Astrocyte (in vitro differentiated cells and primary cell): Measurements from ENCODE around the gene MRNIP. TPM values are rescaled to one million over a fixed set of nuclear protein-coding genes. Genes with fewer than 3 reads are reported as not detected.

Experiments
- DNase-seq: peaks from one replicate; pipeline ENCODE4 v3.0.0-alpha.2; 2010; ENCODE audit warnings: low read depth
- FAIRE-seq: peaks from 2 replicates; lab custom pipeline; 2011; peaks lifted over from hg19 to GRCh38; lab: Jason Lieb, UNC
- H2AFZ ChIP-seq: 2 replicates; pipeline ENCODE4 v1.6.0; 2012; ENCODE audit warnings: low read depth, low read length, inconsistent platforms
- H3K27ac ChIP-seq: 2 replicates; pipeline ENCODE4 v1.5.1; 2011; ENCODE audit warnings: low read depth, low read length, inconsistent platforms
- H3K27me3 ChIP-seq: 2 replicates; pipeline ENCODE4 v1.6.0; 2011; ENCODE audit warnings: low read length, inconsistent platforms; ENCODE audit not compliant: insufficient read depth
- H3K36me3 ChIP-seq: 2 replicates; pipeline ENCODE4 v1.5.1; 2011; ENCODE audit warnings: low read length, inconsistent platforms; ENCODE audit not compliant: insufficient read depth
- H3K4me1 ChIP-seq: 2 replicates; pipeline ENCODE4 v1.5.1; 2011; ENCODE audit warnings: low read length, inconsistent platforms; ENCODE audit not compliant: insufficient read depth
- H3K4me2 ChIP-seq: 2 replicates; pipeline ENCODE4 v1.6.0; 2012; ENCODE audit warnings: low read length, inconsistent platforms
- H3K4me3 ChIP-seq: 2 replicates; pipeline ENCODE4 v1.5.1; 2011; ENCODE audit warnings: low read depth, mild to moderate bottlenecking, low read length, inconsistent platforms; ENCODE audit not compliant: insufficient read depth
- H3K79me2 ChIP-seq: 2 replicates; pipeline ENCODE4 v1.6.0; 2012; ENCODE audit warnings: mild to moderate bottlenecking, low read length, inconsistent platforms; ENCODE audit not compliant: insufficient read depth
- H3K9ac ChIP-seq: 2 replicates; pipeline ENCODE4 v1.6.0; 2012; ENCODE audit warnings: mild to moderate bottlenecking, low read length, inconsistent platforms
- H3K9me3 ChIP-seq: 2 replicates; pipeline ENCODE4 v1.5.1; 2012; ENCODE audit warnings: low read depth, mild to moderate bottlenecking, low read length, inconsistent platforms; ENCODE audit not compliant: insufficient read depth
- H4K20me1 ChIP-seq: 2 replicates; pipeline ENCODE4 v1.6.0; 2012; ENCODE audit warnings: low read length, inconsistent platforms; ENCODE audit not compliant: insufficient read depth
- H3K27ac Mint-ChIP-seq: one replicate; pipeline ENCODE4 v1.8.0; 2021; ENCODE audit warnings: mild to moderate bottlenecking, mixed read lengths; ENCODE audit not compliant: unreplicated experiment
- H3K27me3 Mint-ChIP-seq: one replicate; pipeline ENCODE4 v1.8.0; 2021; ENCODE audit warnings: low read depth, mixed read lengths; ENCODE audit not compliant: unreplicated experiment
- H3K36me3 Mint-ChIP-seq: one replicate; pipeline ENCODE4 v1.8.0; 2021; ENCODE audit warnings: low read depth, mixed read lengths; ENCODE audit not compliant: unreplicated experiment
- H3K4me1 Mint-ChIP-seq: one replicate; pipeline ENCODE4 v1.8.0; 2021; ENCODE audit warnings: low read depth, mixed read lengths; ENCODE audit not compliant: unreplicated experiment
- H3K4me3 Mint-ChIP-seq: one replicate; pipeline ENCODE4 v1.8.0; 2021; ENCODE audit warnings: mild to moderate bottlenecking, moderate library complexity, mixed read lengths; ENCODE audit not compliant: unreplicated experiment
- H3K9me3 Mint-ChIP-seq: one replicate; pipeline ENCODE4 v1.8.0; 2021; ENCODE audit warnings: mild to moderate bottlenecking, mixed read lengths; ENCODE audit not compliant: unreplicated experiment
- CTCF ChIP-seq: IDR thresholded peaks from 2 replicates; pipeline ENCODE4 v1.5.1; 2011; ENCODE audit warnings: low read depth, mild to moderate bottlenecking, inconsistent platforms, low read length, moderate library complexity; ENCODE audit not compliant: insufficient read depth
- EZH2 ChIP-seq: IDR thresholded peaks from 2 replicates; pipeline ENCODE4 v1.6.1; 2012; ENCODE audit warnings: mild to moderate bottlenecking, low read length, inconsistent platforms; ENCODE audit not compliant: insufficient read depth
- total RNA-seq: library from RNA; stranded (reverse); gene quantifications from 2 replicates; pipeline ENCODE4 v1.2.1, GENCODE V29; 2021

Gene MRNIP
- total RNA-seq, 1 donor from 2014 or later: 20.7 TPM

- Histone ChIP-seq H3K4me2 (no peak overlapping the region), H3K27ac (no peak overlapping the region), H3K9me3 (no peaks in the 10 kb centered on the region), H3K79me2 (no peaks in the 10 kb centered on the region), H3K9ac (no peak overlapping the region), H3K4me3 (no peak overlapping the region), H4K20me1 (no peaks in the 10 kb centered on the region), H3K27me3 (no peaks in the 10 kb centered on the region), H2AFZ (no peak overlapping the region), H3K36me3 (peaks cover 10% of the 10 kb centered on the region), H3K4me1 (no peaks in the 10 kb centered on the region)
- H3K36me3 Mint-ChIP-seq: peaks cover 27% of the 10 kb centered on the region
- no peak overlapping the region for H3K27ac Mint-ChIP-seq
- no peaks in the 10 kb centered on the region for H3K27me3 Mint-ChIP-seq
- DNase-seq (no peak), FAIRE-seq (no peak)
- no peaks in the 10 kb centered on the region for H3K4me1 Mint-ChIP-seq
- TF ChIP-seq CTCF (no peak), EZH2 (no peak)
- H3K4me3 Mint-ChIP-seq: no peak overlapping the region
- H3K9me3 Mint-ChIP-seq: peaks cover 7% of the 10 kb centered on the region
Observed at GRCh38 chr5:179868541-179868940, 9.9 kb upstream of the MRNIP start.

- H3K27ac Mint-ChIP-seq: no peak overlapping the region
- no peaks in the 10 kb centered on the region for H3K4me1 ChIP-seq
- no peak for FAIRE-seq
- no peaks in the 10 kb centered on the region for H3K79me2 ChIP-seq
- TF ChIP-seq EZH2 (no peak), CTCF (no peak)
- no peaks in the 10 kb centered on the region for H3K27me3 ChIP-seq
- no peak overlapping the region for H3K4me2 ChIP-seq
- peaks cover 11% of the 10 kb centered on the region for H3K9me3 Mint-ChIP-seq
- no peak overlapping the region for H3K27ac ChIP-seq
- no peak overlapping the region for H3K4me3 ChIP-seq
- H2AFZ ChIP-seq: no peak overlapping the region
- no peak overlapping the region for H3K9ac ChIP-seq
- H4K20me1 ChIP-seq: no peaks in the 10 kb centered on the region
- peaks cover 13% of the 10 kb centered on the region for H3K36me3 ChIP-seq
- peaks cover 6% of the 10 kb centered on the region for H3K9me3 ChIP-seq
- no peak for DNase-seq
- no peaks in the 10 kb centered on the region for H3K27me3 Mint-ChIP-seq
- no peak overlapping the region for H3K4me3 Mint-ChIP-seq
- peaks cover 32% of the 10 kb centered on the region for H3K36me3 Mint-ChIP-seq
- H3K4me1 Mint-ChIP-seq: no peaks in the 10 kb centered on the region
Observed at GRCh38 chr5:179867476-179867875, 8.9 kb upstream of the MRNIP start.

GRCh38 chr5:179867079-179867465 lies 8.5 kb upstream of the MRNIP start:
- no peak for DNase-seq
- no peak overlapping the region for H3K27ac Mint-ChIP-seq
- H3K9me3 Mint-ChIP-seq: peaks cover 13% of the 10 kb centered on the region

More at GRCh38 chr5:179867079-179867465, 8.5 kb upstream of the MRNIP start:
- H3K79me2 ChIP-seq: no peaks in the 10 kb centered on the region
- no peak for TF ChIP-seq CTCF
- TF ChIP-seq EZH2: no peak
- peaks cover 34% of the 10 kb centered on the region for H3K36me3 Mint-ChIP-seq
- no peak overlapping the region for H2AFZ ChIP-seq
- no peaks in the 10 kb centered on the region for H3K4me1 Mint-ChIP-seq
- peaks cover 13% of the 10 kb centered on the region for H3K36me3 ChIP-seq
- H3K9me3 ChIP-seq: peaks cover 10% of the 10 kb centered on the region
- H3K27me3 ChIP-seq: no peaks in the 10 kb centered on the region
- no peaks in the 10 kb centered on the region for H4K20me1 ChIP-seq
- no peak overlapping the region for H3K4me2 ChIP-seq
- no peaks in the 10 kb centered on the region for H3K4me1 ChIP-seq
- H3K4me3 Mint-ChIP-seq: no peak overlapping the region
- no peak for FAIRE-seq
- no peak overlapping the region for H3K9ac ChIP-seq
- H3K27ac ChIP-seq: no peak overlapping the region
- H3K4me3 ChIP-seq: no peak overlapping the region
- H3K27me3 Mint-ChIP-seq: no peaks in the 10 kb centered on the region
